ENCODE data around the gene ARHGAP45. TPM values are rescaled to one million over a fixed set of nuclear protein-coding genes. Genes with fewer than 3 reads are reported as not detected.

ARHGAP45 gene
- total and polyA plus RNA-seq, 9 of the 15 experiments (the other 6 are each of a cell fraction or from before 2014, with no cell fraction given) = 0.08 to 22.1 (median 4.2) TPM

GRCh38 chr19:1069009-1069779, 2.2 kb downstream of the ARHGAP45 start:
- DNase-seq (ENCODE audit: extremely low read depth in 1 of 4, low spot score in 3 of 4) = no peak
- TF ChIP-seq, protein P1, sequence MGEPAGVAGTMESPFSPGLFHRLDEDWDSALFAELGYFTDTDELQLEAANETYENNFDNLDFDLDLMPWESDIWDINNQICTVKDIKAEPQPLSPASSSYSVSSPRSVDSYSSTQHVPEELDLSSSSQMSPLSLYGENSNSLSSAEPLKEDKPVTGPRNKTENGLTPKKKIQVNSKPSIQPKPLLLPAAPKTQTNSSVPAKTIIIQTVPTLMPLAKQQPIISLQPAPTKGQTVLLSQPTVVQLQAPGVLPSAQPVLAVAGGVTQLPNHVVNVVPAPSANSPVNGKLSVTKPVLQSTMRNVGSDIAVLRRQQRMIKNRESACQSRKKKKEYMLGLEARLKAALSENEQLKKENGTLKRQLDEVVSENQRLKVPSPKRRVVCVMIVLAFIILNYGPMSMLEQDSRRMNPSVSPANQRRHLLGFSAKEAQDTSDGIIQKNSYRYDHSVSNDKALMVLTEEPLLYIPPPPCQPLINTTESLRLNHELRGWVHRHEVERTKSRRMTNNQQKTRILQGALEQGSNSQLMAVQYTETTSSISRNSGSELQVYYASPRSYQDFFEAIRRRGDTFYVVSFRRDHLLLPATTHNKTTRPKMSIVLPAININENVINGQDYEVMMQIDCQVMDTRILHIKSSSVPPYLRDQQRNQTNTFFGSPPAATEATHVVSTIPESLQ (CRISPR knock-in tag; IDR thresholded peaks at IDR 0.05) = no peak
- TF ChIP-seq BCLAF1 (IDR thresholded peaks at IDR 0.05; ENCODE audit: borderline replicate concordance in 1 of 2, control insufficient read depth in 1 of 2, low read depth in 2 of 2, low read length in 1 of 2) (no peak), IRF2 (CRISPR knock-in tag; IDR thresholded peaks at IDR 0.05) (no peak), THRAP3 (IDR thresholded peaks at IDR 0.05; ENCODE audit: borderline replicate concordance) (no peak), CBX2 (IDR thresholded peaks at IDR 0.05; ENCODE audit: insufficient read depth, low read length, poor library complexity, severe bottlenecking) (no peak), FUS (optimal IDR thresholded peaks at IDR 0.05; ENCODE audit: low read depth, low read length) (no peak), RBM25 (IDR thresholded peaks at IDR 0.05; ENCODE audit: low read depth, low read length, severe bottlenecking) (peak; percentile 78), MLLT1 (IDR thresholded peaks at IDR 0.05) (no peak), PPARD (CRISPR knock-in tag; IDR thresholded peaks at IDR 0.05) (no peak), POLR2G (IDR thresholded peaks at IDR 0.05; ENCODE audit: low read depth, low read length) (no peak), BCOR (IDR thresholded peaks at IDR 0.05) (peak; percentile 89), ZNF253 (CRISPR knock-in tag; conservative IDR thresholded peaks at IDR 0.05) (no peak)

More at GRCh38 chr19:1069009-1069779, 2.2 kb downstream of the ARHGAP45 start:
- no peak for FAIRE-seq
- H3K4me1 ChIP-seq (replicated peaks in 1 of 2; ENCODE audit: control insufficient read depth in 2 of 2, insufficient read depth in 2 of 2, low read length in 2 of 2) = peaks cover 24 to 83% of the 10 kb centered on the region in 2 experiments
- WGBS (ENCODE audit: insufficient coverage, low coverage, missing lambda C conversion rate) = 75% methylated on average over 18 of the region's 25 CpGs
- H3K4me3 ChIP-seq = no peak overlapping the region
- H3K9ac ChIP-seq (ENCODE audit: insufficient read depth in 1 of 2, low read depth in 2 of 2, low read length in 2 of 2) = peak overlapping the region in 1 of 2 experiments; percentile 20; a peak in 1 of 4 replicates
- in situ Hi-C loops (cut with MboI) = no loop called here
- H3K36me3 ChIP-seq (ENCODE audit: control insufficient read depth, insufficient read depth, low read length) = peaks cover 4% of the 10 kb centered on the region; the same call in 1 of the 3 replicates
- POLR2A ChIA-PET = interaction anchor here (0.6 kb wide), 1 partner anchor 9 kb away, joined by 3 read pairs; no protein-coding TSS in a partner anchor
- H3K79me2 ChIP-seq (ENCODE audit: control insufficient read depth, insufficient read depth, low read length) = no peaks in the 10 kb centered on the region
- H3K27ac ChIP-seq (ENCODE audit: extremely low read depth, low read depth, low read length) = no peak overlapping the region
- ATAC-seq = no peak
- 0 out of 2 replicates have a peak, but pooled peaks cover 3% of the 10 kb centered on the region for H4K20me1 ChIP-seq (replicated peaks; ENCODE audit: control insufficient read depth, insufficient read depth, low read length)
- H3K9me1 ChIP-seq (ENCODE audit: control insufficient read depth, insufficient read depth, low read length) = no peaks in the 10 kb centered on the region
- H3K27me3 ChIP-seq (ENCODE audit: control insufficient read depth in 2 of 2, insufficient read depth in 2 of 2, low read length in 2 of 2) = no peaks in the 10 kb centered on the region
- no peaks in the 10 kb centered on the region for H3K9me3 ChIP-seq (replicated peaks; ENCODE audit: control insufficient read depth, insufficient read depth, low read depth, low read length)
- H2AFZ ChIP-seq (ENCODE audit: low read depth, low read length) = no peak overlapping the region
- CTCF ChIA-PET (ENCODE audit: low intra/inter-chr PET ratio) = no interaction called here
- BruUV-seq (replicated peaks) = no TSS peak
- no peak overlapping the region for H3K4me2 ChIP-seq (ENCODE audit: insufficient read depth, low read length)
- intact Hi-C loops (cut with micrococcal nuclease) = no loop called here
